IMR-90 (cell line): ENCODE results near the gene WIPF2. TPM values are rescaled to one million over a fixed set of nuclear protein-coding genes. Genes with fewer than 3 reads are reported as not detected.
"Not testable (repeated sequence)": the region's sequence is repeated elsewhere in the genome, so short reads cannot be mapped to it uniquely, and the experiment has no call there.

ENCODE experiments used
- ATAC-seq: fragments of 200-7000 bp; cut with Tn5 transposase; 2 replicates; pipeline ENCODE4 v1.9.1; 2020; ENCODE audit warnings: low read depth, mild to moderate bottlenecking, moderate library complexity
- BruUV-seq: library from RNA; stranded (reverse); fragments of 400-500 nt; replicated peaks from 2 replicates; lab custom pipeline; 2021; lab: Mats Ljungman, UMichigan
- CTCF ChIA-PET: fragments of 300-600 bp; formaldehyde crosslinking; extraction: SDS; loops from one replicate; lab custom pipeline; 2021; ENCODE audit warnings: antibody characterized with exemption; lab: Yijun Ruan, JAX
- POLR2A ChIA-PET: fragments of 300-600 bp; sonication (Branson Sonifier 250); formaldehyde crosslinking; loops from one replicate; lab custom pipeline; 2022; ENCODE audit warnings: antibody characterized with exemption; ENCODE audit not compliant: unreplicated experiment; lab: Charles Lee
- DNase-seq: peaks from one replicate; pipeline ENCODE4 v3.0.0; 2013
- H2AFZ ChIP-seq: replicated peaks from 2 replicates; pipeline ENCODE3; 2013; ENCODE audit warnings: low read length, mild to moderate bottlenecking; ENCODE audit not compliant: poor library complexity
- H2AK5ac ChIP-seq: 2 replicates; pipeline ENCODE4 v1.6.1; 2013; ENCODE audit warnings: low read depth, low read length, inconsistent platforms
- H2AK9ac ChIP-seq: replicated peaks from 2 replicates; pipeline ENCODE3; 2013; ENCODE audit warnings: mild to moderate bottlenecking, low read depth, low read length, moderate library complexity; ENCODE audit not compliant: poor library complexity
- H2BK120ac ChIP-seq: 2 replicates; pipeline ENCODE4 v1.6.1; 2013; ENCODE audit warnings: low read depth, low read length, inconsistent platforms
- H2BK15ac ChIP-seq: 3 replicates; pipeline ENCODE4 v1.6.1; 2013; ENCODE audit warnings: low read depth, low read length, inconsistent platforms
- H2BK20ac ChIP-seq: 2 replicates; pipeline ENCODE4 v1.6.1; 2013; ENCODE audit warnings: low read depth, mild to moderate bottlenecking, inconsistent platforms, low read length, moderate library complexity
- H2BK5ac ChIP-seq: 2 replicates; pipeline ENCODE4 v1.6.1; 2013; ENCODE audit warnings: mild to moderate bottlenecking, low read depth, low read length, inconsistent platforms; ENCODE audit not compliant: poor library complexity, severe bottlenecking
- H3K14ac ChIP-seq: replicated peaks from 2 replicates; pipeline ENCODE4 v1.6.1; 2013; ENCODE audit warnings: low read depth, low read length, inconsistent platforms
- H3K18ac ChIP-seq: 2 replicates; pipeline ENCODE4 v1.6.1; 2013; ENCODE audit warnings: low read depth, low read length, control low read depth
- H3K23ac ChIP-seq: 2 replicates; pipeline ENCODE4 v1.6.1; 2013; ENCODE audit warnings: low read depth, low read length, inconsistent platforms
- H3K27ac ChIP-seq: 2 replicates; pipeline ENCODE4 v1.5.1; 2013; ENCODE audit warnings: mild to moderate bottlenecking, control low read depth, low read length; ENCODE audit not compliant: insufficient read depth
- H3K27me3 ChIP-seq: 2 replicates; pipeline ENCODE4 v1.6.1; 2013; ENCODE audit warnings: low read length; ENCODE audit not compliant: control insufficient read depth, insufficient read depth
- H3K36me3 ChIP-seq: 2 replicates; pipeline ENCODE4 v1.6.1; 2013; ENCODE audit warnings: low read length, mixed read lengths; ENCODE audit not compliant: control insufficient read depth, insufficient read depth
- H3K4ac ChIP-seq: 2 replicates; pipeline ENCODE4 v1.6.1; 2013; ENCODE audit warnings: low read depth, low read length, inconsistent platforms
- H3K4me1 ChIP-seq: 2 replicates; pipeline ENCODE4 v1.6.1; 2013; ENCODE audit warnings: low read length, mixed read lengths; ENCODE audit not compliant: control insufficient read depth, insufficient read depth
- H3K4me2 ChIP-seq: 2 replicates; pipeline ENCODE4 v1.6.1; 2013; ENCODE audit warnings: low read depth, mild to moderate bottlenecking, control low read depth, low read length, moderate library complexity
- H3K4me3 ChIP-seq: 2 replicates; pipeline ENCODE4 v1.5.1; 2013; ENCODE audit warnings: low read depth, mild to moderate bottlenecking, control low read depth, low read length, moderate library complexity; ENCODE audit not compliant: insufficient read depth
- H3K56ac ChIP-seq: 2 replicates; pipeline ENCODE4 v1.6.1; 2013; ENCODE audit warnings: low read length, inconsistent platforms; ENCODE audit not compliant: insufficient read depth; ENCODE audit errors: extremely low read depth
- H3K79me1 ChIP-seq, 2 experiments: 2 replicates each; pipeline ENCODE4 v1.6.1; 2013; ENCODE audit warnings: low read length in 2 of 2, inconsistent platforms in 1 of 2, low read depth in 1 of 2
- H3K9ac ChIP-seq: 2 replicates; pipeline ENCODE4 v1.6.1; 2013; ENCODE audit warnings: low read depth, low read length, control low read depth
- H3K9me1 ChIP-seq: 2 replicates; pipeline ENCODE4 v1.6.1; 2013; ENCODE audit warnings: low read length, inconsistent platforms; ENCODE audit not compliant: insufficient read depth
- H3K9me3 ChIP-seq: 2 replicates; pipeline ENCODE4 v1.6.1; 2013; ENCODE audit warnings: low read length; ENCODE audit not compliant: control insufficient read depth, insufficient read depth
- H4K20me1 ChIP-seq: 2 replicates; pipeline ENCODE4 v1.6.1; 2013; ENCODE audit warnings: low read length, inconsistent platforms; ENCODE audit not compliant: insufficient read depth
- H4K5ac ChIP-seq: 2 replicates; pipeline ENCODE4 v1.6.1; 2013; ENCODE audit warnings: mild to moderate bottlenecking, low read depth, low read length, control low read depth
- H4K8ac ChIP-seq, 2 experiments: 2 replicates each; pipeline ENCODE4 v1.6.1; 2013; ENCODE audit warnings: low read depth in 2 of 2, low read length in 2 of 2, control low read depth in 1 of 2, inconsistent platforms in 1 of 2
- H4K91ac ChIP-seq: 2 replicates; pipeline ENCODE4 v1.6.1; 2013; ENCODE audit warnings: low read depth, low read length, inconsistent platforms; ENCODE audit not compliant: insufficient read depth
- FOS ChIP-seq: fragments of 150-350 bp; IDR thresholded peaks from 2 replicates; pipeline ENCODE4 v1.6.1; 2016; ENCODE audit warnings: low read depth, low read length
- MAFK ChIP-seq: IDR thresholded peaks from 2 replicates; pipeline ENCODE4 v1.6.1; 2012; ENCODE audit warnings: low read depth, low read length, improper control_type of control experiment
- WGBS, 2 experiments: methylation state at CpG; one replicate each; pipeline versions ENCODE4 v1.1.5 to v1.1.7; 2013; ENCODE audit warnings: missing lambda C conversion rate in 2 of 2; ENCODE audit not compliant: insufficient read length in 1 of 2; ENCODE audit errors: extremely low coverage in 2 of 2; 5-methylcytosine and 5-hydroxymethylcytosine counted together
- dilution Hi-C: fragments of 300-500 bp; cut with HindIII; formaldehyde crosslinking; loops from one replicate; pipeline ENCODE4 v1.14.3; 2018; ENCODE audit warnings: low sequenced_read_pairs; ENCODE audit not compliant: unreplicated experiment
- in situ Hi-C: fragments of 300-500 bp; cut with MboI; formaldehyde crosslinking; loops from 3 replicates; pipeline ENCODE4 v1.14.3; 2019; ENCODE audit warnings: low sequenced_read_pairs, inconsistent platforms, mixed read lengths
- intact Hi-C: fragments of 100-400 bp; cut with micrococcal nuclease; formaldehyde crosslinking; loops from 2 replicates; pipeline ENCODE4 v1.10.0; 2022
- polyA plus RNA-seq, 3 experiments: library from polyadenylated mRNA; depleted of rRNA; stranded (reverse); fragments of >200 nt; gene quantifications; 2 replicates each; pipeline ENCODE4 v1.2.3, GENCODE V29; 2012; ENCODE audit warnings: low replicate concordance in 1 of 3
- total RNA-seq: library from RNA; depleted of rRNA; stranded (reverse); fragments of >200 nt; gene quantifications from 2 replicates; pipeline ENCODE4 v1.2.3, GENCODE V29; 2012

Gene WIPF2
- total and polyA plus RNA-seq, 2 of the 4 experiments (the other 2 are of a cell fraction) = 2.0 to 8.9 TPM

- Histone ChIP-seq H3K27me3 (no peaks in the 10 kb centered on the region), H3K27ac (no peak overlapping the region), H3K4me1 (peaks cover 4% of the 10 kb centered on the region; the same call in 1 of the 2 replicates), H3K23ac (no peak overlapping the region; the same call in 1 of the 2 replicates), H3K14ac (no peak overlapping the region), H4K20me1 (peaks cover 15% of the 10 kb centered on the region), H2BK20ac (no peak overlapping the region), H2AFZ (no peak overlapping the region), H3K9me1 (peaks cover 7% of the 10 kb centered on the region; the same call in 1 of the 2 replicates), H2BK15ac (no peak overlapping the region), H4K8ac (no peak overlapping the region), H2BK5ac (peak overlapping the region; percentile 29), H2BK120ac (no peak overlapping the region), H3K79me1 (peaks cover 15 to 70% of the 10 kb centered on the region in 2 experiments; a peak in 3 of 4 replicates), H3K9me3 (no peaks in the 10 kb centered on the region), H3K36me3 (peaks cover 2% of the 10 kb centered on the region; the same call in 1 of the 2 replicates), H3K9ac (no peak overlapping the region), H3K4me3 (no peak overlapping the region), H3K56ac (no peak overlapping the region), H3K4me2 (peak overlapping the region; percentile 8; the same call in 1 of the 2 replicates), H3K4ac (no peak overlapping the region), H4K91ac (no peak overlapping the region), H2AK9ac (no peak overlapping the region), H4K5ac (no peak overlapping the region), H3K18ac (no peak overlapping the region), H2AK5ac (no peak overlapping the region)
- ChIA-PET POLR2A (interaction anchor here (1.0 kb wide), 1 partner anchor 13 kb away, joined by 5 read pairs; no protein-coding TSS in a partner anchor), CTCF (no interaction called here)
- DNase-seq (peak; percentile 55), ATAC-seq (peak; percentile 35; the same call in 1 of the 2 replicates)
- dilution Hi-C loops = no loop called here
- intact Hi-C loops = no loop called here
- no CpG with 5 or more reads among the region's 5 CpGs for WGBS, 2 experiments
- no TSS peak for BruUV-seq
- TF ChIP-seq FOS (no peak), MAFK (peak; percentile 38)
- in situ Hi-C loops = no loop called here
Observed at GRCh38 chr17:40224718-40225550, 5.8 kb downstream of the WIPF2 start.

GRCh38 chr17:40229146-40229545 lies 10.0 kb downstream of the WIPF2 start:
- H3K23ac ChIP-seq, H3K56ac ChIP-seq, POLR2A ChIA-PET, H3K27ac ChIP-seq, H2AK9ac ChIP-seq, dilution Hi-C loops, H2BK120ac ChIP-seq, H2BK20ac ChIP-seq, DNase-seq, H2AK5ac ChIP-seq, in situ Hi-C loops, H3K4me1 ChIP-seq, ATAC-seq, H3K9me3 ChIP-seq, H3K9me1 ChIP-seq, H3K4ac ChIP-seq, CTCF ChIA-PET, H3K36me3 ChIP-seq, intact Hi-C loops, H4K5ac ChIP-seq, H3K4me2 ChIP-seq, H2BK5ac ChIP-seq, H3K4me3 ChIP-seq, H4K91ac ChIP-seq, H2AFZ ChIP-seq, H3K18ac ChIP-seq, BruUV-seq, H3K14ac ChIP-seq, H3K9ac ChIP-seq, H2BK15ac ChIP-seq, H3K27me3 ChIP-seq, H4K8ac ChIP-seq: not testable (repeated sequence)
- H4K20me1 ChIP-seq = peaks cover 23% of the 10 kb centered on the region
- peaks cover 19 to 66% of the 10 kb centered on the region in 2 experiments for H3K79me1 ChIP-seq
- WGBS, 2 experiments = no CpG with 5 or more reads among the region's 14 CpGs
